Activated gamma-delta T cell treated with anti-CD3 and anti-CD28 coated beads, Interleukin-2, amount 50 U/mL, for 16 hours (primary cell): Measurements from ENCODE around the gene THAP7.

Experiments used
- DNase-seq: peaks from one replicate; pipeline ENCODE4 v3.0.0-alpha.2; 2020; ENCODE audit warnings: low read depth

THAP7 gene

GRCh38 chr22:20993304-20994127 is 8.4 kb downstream of the THAP7 start:
- DNase-seq = no peak

GRCh38 chr22:20992456-20993303 is 9.2 kb downstream of the THAP7 start:
- no peak for DNase-seq

GRCh38 chr22:20992056-20992442 is 9.9 kb downstream of the THAP7 start:
- no peak for DNase-seq

GRCh38 chr22:20991252-20992055 is 10.5 kb downstream of the THAP7 start:
- no peak for DNase-seq

GRCh38 chr22:20990184-20991180 is 11.4 kb downstream of the THAP7 start:
- DNase-seq = no peak

GRCh38 chr22:20989323-20990138 is 12.4 kb downstream of the THAP7 start:
- DNase-seq = no peak

- no peak for DNase-seq
Measured at GRCh38 chr22:20988573-20989322, 13.2 kb downstream of the THAP7 start.

GRCh38 chr22:20987375-20987774 is 14.5 kb downstream of the THAP7 start:
- no peak for DNase-seq

GRCh38 chr22:20986365-20986764 is 15.6 kb downstream of the THAP7 start:
- no peak for DNase-seq

GRCh38 chr22:20985720-20986119 is 16.2 kb downstream of the THAP7 start:
- no peak for DNase-seq

GRCh38 chr22:20983081-20983771 is 18.7 kb downstream of the THAP7 start:
- no peak for DNase-seq

GRCh38 chr22:20982563-20982882 is 19.4 kb downstream of the THAP7 start:
- DNase-seq = no peak

GRCh38 chr22:20981787-20982562 is 19.9 kb downstream of the THAP7 start, which contains the start of gene LZTR1:
LZTR1 (plus strand) TSS chr22:20982297; CDS start chr22:20982372, 75 bp downstream.
- DNase-seq = peak; percentile 45

GRCh38 chr22:20980938-20981722 is 20.8 kb downstream of the THAP7 start:
- DNase-seq = no peak

GRCh38 chr22:20980523-20980922 is 21.4 kb downstream of the THAP7 start:
- no peak for DNase-seq

- DNase-seq = no peak
Measured at GRCh38 chr22:20979940-20980453, 21.9 kb downstream of the THAP7 start.

- no peak for DNase-seq
Measured at GRCh38 chr22:20979243-20979809, 22.6 kb downstream of the THAP7 start.
